WTC11 (cell line): ENCODE measurements around the gene SPR.

Experiments used
- CTCF ChIP-seq: fragments of 200-600 bp; IDR thresholded peaks from 2 replicates; pipeline ENCODE4 v1.8.0; 2022; ENCODE audit warnings: antibody characterized with exemption
- FOXP1 ChIP-seq: sonication (generic); formaldehyde crosslinking; IDR thresholded peaks from 2 replicates; pipeline ENCODE4 v1.8.0; 2022; ENCODE audit warnings: missing genetic modification reagents, mild to moderate bottlenecking, moderate library complexity, borderline replicate concordance
- JUN ChIP-seq: sonication (generic); formaldehyde crosslinking; IDR thresholded peaks from 2 replicates; pipeline ENCODE4 v1.8.0; 2023; ENCODE audit warnings: mild to moderate bottlenecking, missing genetic modification reagents
- SOX15 ChIP-seq: fragments of 250-450 bp; sonication (Bioruptor Pico); IDR thresholded peaks from 2 replicates; pipeline ENCODE4 v1.9.0; 2021; ENCODE audit warnings: mild to moderate bottlenecking
- TEAD4 ChIP-seq: sonication (generic); formaldehyde crosslinking; IDR thresholded peaks from 2 replicates; pipeline ENCODE4 v1.8.0; 2022; ENCODE audit warnings: mild to moderate bottlenecking, missing genetic modification reagents
- TP53 ChIP-seq: sonication (generic); formaldehyde crosslinking; IDR thresholded peaks from 2 replicates; pipeline ENCODE4 v1.8.1; 2023; ENCODE audit warnings: mild to moderate bottlenecking, missing genetic modification reagents
- USF1 ChIP-seq: sonication (generic); formaldehyde crosslinking; IDR thresholded peaks from 2 replicates; pipeline ENCODE4 v1.8.0; 2022; ENCODE audit warnings: mild to moderate bottlenecking, missing genetic modification reagents
- USF2 ChIP-seq: sonication (generic); formaldehyde crosslinking; IDR thresholded peaks from 2 replicates; pipeline ENCODE4 v1.8.1; 2023; ENCODE audit warnings: mild to moderate bottlenecking, missing genetic modification reagents, moderate library complexity
- ZSCAN18 ChIP-seq: fragments of 250-450 bp; sonication (Bioruptor Pico); IDR thresholded peaks from 2 replicates; pipeline ENCODE4 v2.1.2; 2022; ENCODE audit warnings: mild to moderate bottlenecking, moderate library complexity

- TF ChIP-seq CTCF = peak; percentile 98
- TF ChIP-seq TEAD4 (CRISPR knock-in tag) = no peak
- TF ChIP-seq TP53 (CRISPR knock-in tag) = no peak
- TF ChIP-seq USF1 (CRISPR knock-in tag) = no peak
- TF ChIP-seq USF2 (CRISPR knock-in tag) = 0 out of 2 replicates have a peak, but pooled peaks have one; percentile 6
- TF ChIP-seq FOXP1 (CRISPR knock-in tag) = peak; percentile 36; the same call in 1 of the 2 replicates
- no peak for TF ChIP-seq ZSCAN18 (CRISPR knock-in tag)
- TF ChIP-seq JUN (CRISPR knock-in tag) = no peak
- no peak for TF ChIP-seq SOX15
Observed at GRCh38 chr2:72862239-72862988, 24.8 kb upstream of the SPR start.
